HG02884 (cell line): ENCODE measurements around the gene SSBP3.

ENCODE experiments used
- ATAC-seq: cut with Tn5 transposase; IDR thresholded peaks from one replicate; pipeline ENCODE4 v1.9.1; 2021; ENCODE audit warnings: mild to moderate bottlenecking, moderate library complexity; ENCODE audit not compliant: unreplicated experiment

Gene SSBP3

DNA sequence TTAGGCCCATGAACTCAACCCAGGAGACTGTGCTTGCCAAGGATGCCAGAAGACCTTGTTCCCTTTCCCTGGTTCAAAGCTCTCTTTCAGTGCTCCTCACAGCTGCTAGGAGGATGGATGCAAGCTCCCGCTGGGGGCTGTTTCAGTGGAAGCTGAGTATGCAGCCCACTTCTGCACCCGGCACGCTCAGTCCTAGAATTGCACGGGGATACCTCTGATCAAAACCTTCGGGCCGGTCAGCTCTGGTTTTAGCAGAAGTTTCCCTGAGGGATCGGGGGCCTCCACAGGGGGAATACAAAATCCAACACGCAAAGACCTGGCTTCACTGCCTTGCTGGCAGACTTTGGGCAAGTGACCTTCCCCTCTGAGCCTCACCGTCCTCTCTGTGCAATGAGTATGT is 4.2 kb upstream of the SSBP3 start:
- ATAC-seq, result no peak

DNA sequence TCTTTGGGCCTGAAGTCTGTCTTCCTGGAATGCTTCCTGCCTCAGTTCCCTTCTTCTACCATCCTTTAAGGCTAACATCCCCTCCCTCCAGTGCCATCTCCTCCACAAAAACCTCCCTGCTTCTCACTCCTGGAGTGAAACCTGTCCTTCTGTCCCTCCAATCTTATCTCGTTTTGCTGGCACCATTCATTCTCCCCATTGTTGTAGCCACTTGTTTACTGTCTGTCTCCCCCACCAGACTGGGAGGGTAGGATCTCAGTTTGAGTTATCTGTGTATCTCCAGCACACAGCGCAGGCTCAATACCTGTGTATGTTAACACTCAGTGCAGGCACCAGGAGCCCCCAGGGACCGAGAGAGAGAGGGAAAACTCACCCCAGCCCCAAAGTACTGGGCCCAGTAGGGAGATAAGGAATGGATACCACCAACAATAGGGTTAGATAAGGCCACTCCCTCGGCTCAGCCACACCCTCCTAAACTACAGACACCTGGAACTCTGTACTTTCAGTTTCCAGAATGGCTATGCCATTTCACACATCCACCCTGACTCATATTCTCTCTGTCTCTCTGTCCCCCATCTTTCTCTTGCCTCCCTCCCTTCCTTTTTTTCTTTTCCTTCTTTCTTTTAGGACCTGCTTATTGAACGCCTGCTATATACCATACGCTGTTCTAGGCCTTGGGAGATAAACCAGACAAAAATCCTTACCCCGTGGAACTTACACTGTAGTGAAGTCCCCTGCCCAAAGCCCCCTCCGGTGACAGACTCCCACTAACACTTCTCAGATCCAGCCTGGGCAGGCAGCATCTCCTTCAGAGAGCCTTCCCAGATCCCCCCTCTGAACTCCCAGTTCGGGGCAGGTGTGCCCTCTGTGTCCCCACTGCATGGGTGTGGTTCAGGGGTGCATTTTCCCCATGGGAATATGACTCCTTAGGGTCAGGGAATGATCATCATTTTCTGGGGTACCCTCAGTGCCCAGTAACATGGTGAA is 3.3 kb upstream of the SSBP3 start:
- ATAC-seq, result no peak

DNA sequence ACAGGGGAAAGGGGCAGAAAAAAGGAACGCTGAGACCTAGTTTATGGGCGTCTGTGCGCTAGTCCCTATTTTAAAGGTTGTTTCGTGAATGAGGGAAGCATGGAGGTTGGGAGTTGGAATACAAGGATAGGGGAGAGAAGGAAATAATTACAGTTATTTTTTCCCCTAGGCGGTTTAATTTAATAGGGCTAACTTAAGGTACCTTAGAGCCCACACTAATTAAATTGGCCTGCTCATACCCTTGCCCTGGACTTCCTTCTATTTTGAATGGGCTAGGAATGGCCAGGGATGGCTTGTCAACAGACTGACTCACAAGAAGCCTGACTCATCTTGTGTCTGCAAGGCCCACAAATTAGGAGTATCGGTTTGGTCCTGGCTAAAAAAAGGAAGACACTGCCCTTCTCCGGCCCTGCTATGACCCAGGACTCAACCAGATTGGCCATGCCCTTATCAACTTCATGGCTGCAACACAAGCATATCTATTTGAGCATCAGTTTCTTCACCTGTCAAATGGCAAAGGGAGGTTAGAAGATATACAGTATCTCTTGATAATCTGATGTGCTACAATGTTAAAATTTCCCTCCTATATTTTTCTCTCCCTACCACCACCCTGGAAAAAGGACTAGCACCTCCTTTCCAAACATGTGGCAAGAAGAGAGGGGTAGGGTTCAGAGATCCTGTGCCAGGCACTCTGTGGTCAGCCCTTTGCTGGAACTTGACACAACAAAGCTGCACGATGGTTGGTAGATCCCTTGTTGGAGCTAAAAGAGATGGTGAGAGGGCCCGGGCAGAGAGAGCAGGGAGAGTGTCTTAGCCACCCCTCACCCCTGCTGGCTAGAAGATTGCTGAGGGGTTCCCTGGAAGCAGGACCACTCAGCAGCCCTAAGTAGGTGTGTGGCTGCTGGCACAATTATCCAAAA is 2.2 kb upstream of the SSBP3 start:
- no peak for ATAC-seq

DNA sequence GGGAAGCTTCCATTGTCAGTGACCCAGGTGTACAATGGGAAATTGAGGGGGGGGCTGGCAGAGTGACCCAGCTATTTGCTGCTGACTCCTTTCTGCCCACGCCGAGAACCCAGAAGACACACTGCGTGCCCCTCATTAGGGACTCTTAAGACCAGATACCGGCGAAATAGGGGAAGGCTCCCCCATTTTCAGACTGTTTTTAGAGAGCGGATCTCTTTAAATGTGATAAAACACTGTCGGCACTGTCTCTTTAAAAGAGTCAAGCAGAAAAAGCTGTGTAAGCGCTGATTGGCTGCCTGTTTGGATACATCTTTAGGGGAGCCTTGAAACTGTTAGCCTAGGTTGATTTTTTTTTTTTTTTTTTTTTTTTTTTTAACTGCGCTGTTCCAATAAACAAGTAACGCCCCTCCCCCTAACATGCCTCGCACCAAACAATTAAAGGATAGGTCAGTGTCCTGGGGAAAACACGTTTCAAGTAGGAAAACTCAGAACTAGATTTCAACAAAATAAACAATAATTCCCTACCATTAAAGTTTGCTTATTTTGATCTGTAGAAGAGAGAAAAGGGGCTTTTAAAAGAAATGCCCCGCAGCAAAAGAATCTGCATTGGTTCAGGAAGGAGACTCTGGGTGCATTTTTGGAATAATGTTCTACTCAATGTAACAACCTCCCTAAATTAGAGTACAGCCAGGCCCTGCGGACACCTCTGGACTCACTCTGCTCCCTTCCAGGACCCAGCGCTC is 1.4 kb upstream of the SSBP3 start:
- ATAC-seq, result no peak

DNA sequence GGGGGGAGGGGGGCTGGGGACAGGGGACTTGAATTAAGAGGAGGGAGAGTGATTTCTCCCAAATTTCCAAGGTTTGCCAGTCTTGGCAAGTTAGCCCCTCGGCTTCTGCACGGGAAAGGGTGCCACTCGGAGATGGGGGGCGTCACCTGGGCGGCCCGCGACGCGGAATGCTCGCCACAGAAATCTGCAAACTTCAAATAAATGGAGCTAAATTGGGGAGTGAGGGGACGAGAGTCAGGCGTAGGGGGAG is 885 bp upstream of the SSBP3 start:
- no peak for ATAC-seq

DNA sequence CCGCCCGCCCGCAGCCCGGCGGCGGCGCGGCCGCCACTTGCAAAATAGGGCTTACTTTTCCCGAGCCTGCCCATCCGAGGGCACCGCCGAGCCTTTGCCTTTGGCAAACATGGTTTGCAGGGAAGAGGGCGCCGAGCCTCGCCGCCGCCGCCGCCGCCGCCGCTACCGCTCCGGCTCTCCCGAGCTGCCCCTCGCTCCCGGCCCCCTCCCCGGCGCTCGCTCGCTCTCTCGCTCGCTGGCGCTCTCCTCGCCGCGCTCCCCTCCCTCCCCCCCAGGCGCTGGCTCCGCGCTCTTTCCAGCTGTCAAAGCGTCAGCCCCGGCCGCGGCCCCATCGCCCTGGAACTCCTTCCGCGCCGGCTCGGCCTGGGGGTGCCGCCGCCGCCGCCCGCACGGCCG is 298 bp downstream of the SSBP3 start:
- no peak for ATAC-seq

DNA sequence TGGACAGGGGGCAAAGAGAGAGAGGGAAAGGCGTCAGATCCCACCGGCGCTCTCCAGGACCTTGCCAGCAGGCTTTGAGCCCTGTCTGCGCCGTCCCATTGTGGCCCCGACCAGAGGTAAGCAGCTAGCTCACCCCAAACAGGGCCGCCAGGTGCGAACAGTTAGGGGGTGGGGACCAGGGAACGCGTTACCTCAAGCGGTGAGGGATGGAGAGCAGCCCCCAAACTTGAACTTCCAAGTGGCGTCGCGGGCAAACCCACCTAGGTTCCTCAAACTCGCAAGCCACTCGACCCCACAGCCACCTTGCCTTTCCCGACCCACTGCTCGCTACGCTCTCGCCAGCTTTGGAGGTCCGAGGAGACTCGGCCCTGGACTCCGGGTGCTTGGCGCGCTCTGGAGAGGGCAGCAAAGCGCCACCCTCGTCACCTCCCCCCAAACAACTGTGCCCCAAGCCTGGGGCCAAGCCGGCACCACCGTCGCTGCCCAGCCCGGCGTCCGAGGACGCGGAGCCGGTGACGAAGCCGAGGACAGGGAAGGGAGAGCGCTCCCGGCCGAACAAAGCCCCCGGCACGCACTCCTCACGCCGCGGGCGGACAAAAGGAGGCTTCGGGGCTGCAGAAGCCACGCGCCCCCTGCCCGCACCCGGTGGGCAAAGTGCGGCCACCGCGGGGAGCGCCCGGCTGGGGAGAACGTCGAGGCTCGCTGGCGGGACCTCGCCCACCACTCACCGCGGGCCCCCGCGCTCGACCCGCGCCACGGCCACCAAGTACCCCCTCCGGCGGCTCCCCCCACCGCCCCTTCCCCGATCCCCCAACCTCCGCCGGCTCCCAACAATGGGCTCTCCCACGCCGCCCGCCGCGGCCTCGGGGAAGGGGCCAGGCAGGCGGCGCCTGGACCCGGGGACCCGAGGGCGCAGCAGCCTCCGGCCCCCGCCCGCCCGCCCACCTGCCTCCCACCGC is 976 bp downstream of the SSBP3 start:
- no peak for ATAC-seq

DNA sequence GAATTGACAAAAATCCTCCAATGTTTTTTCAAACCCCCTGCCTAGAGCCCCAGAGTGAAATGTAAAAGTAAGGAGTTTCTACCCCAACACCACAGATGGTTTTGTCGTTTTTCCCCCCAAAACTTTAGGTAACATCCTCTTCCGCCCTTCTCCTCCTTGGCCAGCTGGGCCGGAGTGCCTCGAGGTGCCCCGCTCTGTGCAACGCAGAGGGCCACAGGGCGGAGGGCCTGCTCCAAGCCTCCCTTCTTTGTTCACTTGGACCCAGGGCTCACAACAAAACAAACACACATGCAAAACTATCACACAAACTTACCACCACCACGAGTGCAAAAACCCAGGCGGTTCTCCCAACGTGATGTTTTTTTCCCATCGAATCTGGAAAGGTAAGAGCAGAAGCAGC is 1.9 kb downstream of the SSBP3 start:
- ATAC-seq, result no peak

DNA sequence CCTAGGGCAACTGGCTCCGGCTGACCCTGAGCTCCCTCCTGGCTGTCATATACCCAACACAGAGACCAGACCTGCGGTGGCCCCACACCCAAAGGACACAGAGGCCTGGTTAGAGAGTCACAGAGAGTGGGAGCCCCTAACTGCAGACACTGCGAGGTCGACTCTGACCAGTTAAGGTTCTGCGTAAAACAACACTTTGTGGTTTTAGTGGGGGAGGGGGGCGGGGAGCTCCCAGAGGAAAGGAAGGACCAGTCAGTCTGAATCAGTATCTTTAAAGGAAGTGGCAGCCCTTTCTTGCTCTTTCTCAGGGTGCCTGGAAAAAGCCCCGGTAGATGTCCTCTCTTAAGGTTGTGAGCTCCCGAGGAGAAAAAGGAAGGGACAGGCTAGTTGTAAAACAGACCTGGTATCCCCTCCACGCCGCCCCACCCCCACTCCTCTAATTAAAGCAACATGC is 2.4 kb downstream of the SSBP3 start:
- ATAC-seq, result no peak

DNA sequence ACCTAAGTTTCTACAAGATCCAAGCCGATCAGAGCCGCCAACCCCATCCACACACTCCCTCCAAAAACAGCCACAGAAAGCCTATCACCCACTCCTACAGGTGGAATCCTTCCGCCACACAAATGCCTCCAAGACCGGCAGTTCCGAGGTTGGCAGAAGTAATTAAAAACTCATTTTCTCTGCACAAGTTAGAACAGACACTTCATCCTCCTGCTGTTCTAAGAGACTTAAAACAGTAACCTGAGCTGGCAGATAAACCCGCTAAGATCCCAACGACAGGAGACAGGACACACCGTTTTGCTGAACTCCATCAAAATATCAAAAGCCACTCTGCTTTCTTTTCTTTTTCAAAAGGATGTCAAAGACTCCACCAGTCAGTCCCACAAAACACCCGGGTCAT is 2.8 kb downstream of the SSBP3 start:
- no peak for ATAC-seq

DNA sequence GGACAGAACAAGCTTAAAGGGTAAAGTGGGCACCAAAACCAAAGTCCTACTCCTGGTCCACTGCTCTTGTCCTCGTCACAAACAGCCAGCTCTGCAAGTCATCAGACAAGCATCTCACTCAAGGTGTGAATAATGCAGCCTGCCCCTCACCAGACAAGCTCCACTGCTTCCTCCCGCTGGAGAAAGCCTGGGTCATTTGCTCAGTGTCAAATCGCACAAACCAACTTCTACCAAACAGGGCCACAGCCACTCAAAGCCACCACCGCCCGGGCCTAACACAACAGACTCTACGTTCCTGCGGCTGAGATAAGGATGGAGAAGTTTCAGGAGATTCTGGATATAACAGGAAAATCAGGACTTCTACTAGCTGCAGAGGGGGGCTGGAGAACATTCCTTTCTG is 3.3 kb downstream of the SSBP3 start:
- ATAC-seq, result no peak

DNA sequence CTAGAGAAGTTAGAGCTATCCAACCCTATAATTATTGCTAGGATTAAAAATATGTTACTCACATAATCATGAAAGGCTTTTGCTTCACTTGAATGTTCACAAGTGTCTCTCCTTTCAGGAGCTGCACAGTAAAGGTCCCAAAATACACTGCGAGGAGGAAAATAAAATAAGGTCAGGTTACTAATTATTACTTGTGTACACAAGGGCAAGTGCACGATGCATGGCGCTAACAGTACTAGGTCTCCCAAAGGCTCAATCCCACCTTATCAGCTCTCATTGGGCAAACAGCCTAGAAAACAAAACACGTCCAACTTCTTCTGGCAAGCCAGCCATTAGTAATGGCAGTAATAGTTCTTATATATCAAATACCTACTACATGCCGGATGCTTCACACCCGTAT is 4.4 kb downstream of the SSBP3 start:
- no peak for ATAC-seq

DNA sequence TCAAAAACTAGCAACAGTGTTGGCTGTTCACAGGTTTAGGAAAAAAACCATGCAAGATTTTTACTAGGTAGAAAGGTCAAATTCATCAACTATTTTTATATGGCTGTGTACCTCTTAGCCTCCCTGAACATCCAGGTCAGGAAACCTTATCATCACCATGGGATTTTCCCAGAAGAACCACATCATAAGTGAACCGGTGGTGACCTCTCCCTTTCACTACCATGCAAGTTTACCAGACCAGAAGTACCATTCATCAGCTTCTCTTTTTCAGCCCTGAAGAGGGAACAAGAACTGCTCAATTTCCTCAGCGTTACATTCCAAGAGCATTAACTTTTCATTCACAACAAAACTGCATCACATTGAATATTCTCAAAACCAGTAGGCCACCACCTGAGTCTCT is 5.9 kb downstream of the SSBP3 start:
- no peak for ATAC-seq

DNA sequence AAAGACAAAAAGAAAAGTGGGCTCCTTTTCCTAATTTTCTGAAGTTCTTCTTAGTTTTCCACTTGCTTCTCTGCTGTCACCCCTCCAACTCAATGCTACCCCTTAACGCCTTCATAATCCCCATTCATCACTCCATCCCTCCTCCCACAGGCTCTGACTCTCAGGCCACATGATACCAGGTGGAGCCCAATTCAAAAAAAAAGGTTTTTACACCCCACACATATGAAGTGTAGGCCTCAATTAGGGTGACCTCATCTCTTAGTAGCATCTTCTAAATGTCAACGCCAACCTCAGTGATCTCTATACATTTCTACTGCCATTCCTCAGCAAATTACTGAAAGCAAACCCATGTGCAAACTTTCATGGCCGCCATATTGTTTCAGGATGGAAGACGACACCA is 6.4 kb downstream of the SSBP3 start:
- no peak for ATAC-seq

DNA sequence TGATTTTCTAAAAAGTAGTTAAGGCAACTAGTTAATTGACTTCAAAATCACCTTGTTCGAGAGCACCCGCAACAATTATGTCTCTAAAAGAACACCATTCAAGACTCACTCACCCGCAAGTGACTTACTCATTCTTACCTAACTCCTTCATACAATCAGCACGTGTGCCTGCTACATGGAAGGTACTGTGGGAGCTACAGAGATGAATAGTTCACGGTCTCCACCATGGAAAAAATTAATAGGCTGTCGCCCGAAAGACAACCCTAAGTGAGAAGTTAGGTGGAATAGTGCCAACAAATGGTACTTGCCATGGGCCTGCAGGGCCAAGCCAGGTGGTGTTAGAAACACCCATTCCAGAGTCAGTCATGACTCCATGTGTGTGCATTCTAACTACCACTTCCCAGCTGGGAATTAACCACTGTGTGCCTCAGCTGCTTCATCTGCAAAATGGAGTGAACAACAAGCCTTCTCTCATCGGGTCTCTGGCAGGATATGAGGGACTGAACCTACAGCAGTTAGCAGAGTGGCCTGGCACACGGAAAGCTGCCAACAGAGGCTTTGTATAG is 7.1 kb downstream of the SSBP3 start:
- no peak for ATAC-seq

DNA sequence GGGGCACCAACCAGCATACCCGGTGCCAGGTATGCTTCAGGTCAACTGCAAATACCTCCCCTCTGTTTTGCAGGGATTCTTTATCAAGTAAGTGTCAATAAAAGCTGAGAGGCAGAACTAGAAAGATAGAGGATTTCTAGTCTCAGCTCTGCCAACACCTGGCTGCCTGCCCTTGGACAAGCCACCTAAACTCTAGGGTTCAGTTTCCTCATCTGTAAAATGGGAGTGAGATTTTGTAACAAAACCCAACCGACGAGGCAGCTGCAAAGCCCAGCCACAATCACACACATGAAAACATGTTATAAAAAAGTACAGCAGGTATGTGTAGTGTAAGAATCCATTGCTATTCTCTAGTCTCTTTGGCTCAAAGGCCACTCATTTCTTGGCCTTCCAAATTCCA is 8.2 kb downstream of the SSBP3 start:
- ATAC-seq, result no peak

DNA sequence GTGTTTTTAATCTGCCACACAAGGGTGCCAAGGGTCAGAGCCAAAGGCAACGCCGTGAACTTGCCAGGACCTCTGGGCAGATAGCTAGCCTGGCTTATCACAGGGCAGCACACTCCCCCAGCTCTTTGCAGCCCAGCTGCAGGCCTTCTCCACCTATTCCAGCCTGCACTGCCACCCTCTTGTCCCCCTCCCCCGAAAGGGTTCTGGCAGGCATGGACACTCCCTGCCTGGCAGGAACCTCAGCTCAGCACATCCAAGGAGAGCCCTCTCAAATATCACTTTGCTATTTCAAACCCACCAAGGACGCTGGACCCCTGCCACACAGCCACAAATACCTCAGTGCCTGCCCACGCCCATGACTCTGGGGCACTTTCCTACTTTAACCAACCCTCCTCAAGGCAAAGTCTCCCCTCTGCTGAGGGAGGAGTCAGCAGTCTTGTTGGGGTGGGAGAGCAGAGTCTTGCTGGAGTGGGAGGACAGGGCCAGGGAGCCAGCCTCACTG is 9.1 kb downstream of the SSBP3 start:
- ATAC-seq, result no peak

DNA sequence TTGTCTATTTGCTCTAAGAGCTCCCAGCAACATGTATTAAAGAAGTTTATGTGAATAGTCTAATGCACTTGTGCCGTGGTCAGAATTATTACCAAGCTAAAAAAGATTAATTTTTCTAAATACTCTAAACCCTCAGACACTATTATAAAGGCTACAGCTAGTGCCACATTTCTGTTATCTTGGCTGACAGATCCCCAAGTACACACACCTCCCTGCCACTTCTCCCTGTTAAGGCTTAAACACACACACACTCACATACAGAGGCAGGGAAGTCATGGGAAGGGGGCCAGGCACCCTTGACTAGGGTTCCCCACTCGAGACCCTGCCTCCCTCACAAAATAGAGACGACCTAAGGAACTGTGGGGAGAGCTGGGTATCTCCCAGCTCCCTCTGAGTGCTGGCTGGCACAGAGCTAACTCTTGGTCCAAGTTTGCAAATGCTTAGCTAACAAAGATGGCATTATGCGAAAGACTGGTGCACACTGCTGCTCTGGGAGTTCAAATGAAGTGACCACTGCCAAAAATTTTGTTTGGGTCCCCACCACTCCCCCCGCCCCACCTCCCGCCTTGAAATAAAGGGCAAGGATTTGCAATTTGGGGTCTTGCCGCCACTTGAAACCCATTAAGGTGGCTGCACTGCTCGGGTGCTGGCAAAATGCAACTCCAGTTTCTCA is 9.8 kb downstream of the SSBP3 start:
- no peak for ATAC-seq

DNA sequence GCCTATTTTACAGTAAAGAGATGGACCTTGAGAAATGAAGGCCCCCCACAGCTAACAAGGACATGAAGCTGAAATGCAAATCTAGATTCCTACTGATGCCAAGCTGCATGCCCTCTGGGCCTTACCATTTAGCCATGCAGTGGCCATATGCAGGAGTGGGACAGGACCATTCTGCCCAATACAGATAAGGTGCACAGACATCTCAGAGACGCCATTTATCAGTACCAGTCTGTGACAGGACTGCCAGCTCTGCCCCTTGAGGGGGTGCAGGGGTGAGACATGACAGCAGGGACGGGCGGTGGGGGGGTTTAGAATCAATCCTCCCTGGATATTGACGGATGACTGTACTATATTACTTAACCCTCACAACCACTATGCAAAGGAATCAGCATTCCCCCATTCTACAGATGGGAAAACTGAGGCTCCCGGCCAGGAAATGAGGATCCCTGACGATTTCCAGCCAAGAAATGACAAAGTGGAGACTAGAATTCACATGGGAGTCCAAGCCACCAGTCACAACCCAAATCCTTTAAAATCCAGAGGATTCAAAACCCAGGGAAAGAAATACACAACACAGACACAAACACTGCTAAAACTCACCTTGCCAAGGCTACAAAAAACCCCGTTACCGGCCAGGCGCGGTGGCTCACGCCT is 10.8 kb downstream of the SSBP3 start:
- ATAC-seq, result no peak
